GM18909 (cell line): ENCODE data around the gene PLXNA2.

Experiments used
- ATAC-seq: cut with Tn5 transposase; IDR thresholded peaks from one replicate; pipeline ENCODE4 v1.9.1; 2021; ENCODE audit warnings: mild to moderate bottlenecking; ENCODE audit not compliant: unreplicated experiment, poor library complexity

PLXNA2 gene

GRCh38 chr1:208169081-208169879 is 74.9 kb downstream of the PLXNA2 start:
- no peak for ATAC-seq

- no peak for ATAC-seq
These were observed 76.8 kb downstream of the PLXNA2 start for GRCh38 chr1:208167261-208167869.

GRCh38 chr1:208166340-208167138 is 77.6 kb downstream of the PLXNA2 start:
- no peak for ATAC-seq

- ATAC-seq, result no peak
These were observed 78.5 kb downstream of the PLXNA2 start for GRCh38 chr1:208165659-208166058.

- ATAC-seq, result no peak
These were observed 79.6 kb downstream of the PLXNA2 start for GRCh38 chr1:208164609-208165008.

GRCh38 chr1:208163539-208163938 is 80.6 kb downstream of the PLXNA2 start:
- ATAC-seq, result no peak

- no peak for ATAC-seq
These were observed 81.3 kb downstream of the PLXNA2 start for GRCh38 chr1:208162903-208163302.

GRCh38 chr1:208161656-208162375 is 82.4 kb downstream of the PLXNA2 start:
- ATAC-seq, result no peak

- ATAC-seq, result no peak
These were observed 83.2 kb downstream of the PLXNA2 start for GRCh38 chr1:208161005-208161404.

GRCh38 chr1:208160259-208160819 is 83.8 kb downstream of the PLXNA2 start:
- no peak for ATAC-seq

GRCh38 chr1:208159555-208160258 is 84.5 kb downstream of the PLXNA2 start:
- ATAC-seq, result no peak

GRCh38 chr1:208158640-208159554 is 85.3 kb downstream of the PLXNA2 start:
- ATAC-seq, result no peak

- ATAC-seq, result no peak
These were observed 86.4 kb downstream of the PLXNA2 start for GRCh38 chr1:208157769-208158168.

GRCh38 chr1:208156741-208157140 is 87.4 kb downstream of the PLXNA2 start:
- ATAC-seq, result no peak

GRCh38 chr1:208156310-208156709 is 87.9 kb downstream of the PLXNA2 start:
- ATAC-seq, result no peak

- ATAC-seq, result no peak
These were observed 89.2 kb downstream of the PLXNA2 start for GRCh38 chr1:208154679-208155642.

GRCh38 chr1:208154040-208154439 is 90.1 kb downstream of the PLXNA2 start:
- no peak for ATAC-seq
